Activated naive CD4-positive, alpha-beta T cell treated with anti-CD3 and anti-CD28 coated beads, Interleukin-2, amount 50 U/mL, for 24 hours (primary cell): Measurements from ENCODE around the gene TPCN1.
A peak's percentile ranks its signal among the peaks of the same experiment; 100 is the strongest.

Experiments
- H3K27ac Mint-ChIP-seq: one replicate; pipeline ENCODE4 v1.8.0; 2021; ENCODE audit warnings: mild to moderate bottlenecking, mixed read lengths
- H3K27me3 Mint-ChIP-seq: one replicate; pipeline ENCODE4 v1.8.0; 2021; ENCODE audit warnings: mixed read lengths
- H3K36me3 Mint-ChIP-seq: one replicate; pipeline ENCODE4 v1.8.0; 2021; ENCODE audit warnings: mixed read lengths
- H3K4me1 Mint-ChIP-seq: one replicate; pipeline ENCODE4 v1.8.0; 2021; ENCODE audit warnings: mixed read lengths
- H3K4me3 Mint-ChIP-seq: one replicate; pipeline ENCODE4 v1.8.0; 2021; ENCODE audit warnings: mild to moderate bottlenecking, mixed read lengths
- H3K9me3 Mint-ChIP-seq: one replicate; pipeline ENCODE4 v1.8.0; 2021; ENCODE audit warnings: mixed read lengths

Gene TPCN1

GRCh38 chr12:113251404-113252070 is 30.3 kb downstream of the TPCN1 start:
- H3K9me3 Mint-ChIP-seq: no peaks in the 10 kb centered on the region
- H3K4me1 Mint-ChIP-seq: peaks cover 5% of the 10 kb centered on the region
- no peak overlapping the region for H3K4me3 Mint-ChIP-seq
- H3K27ac Mint-ChIP-seq: no peak overlapping the region
- H3K36me3 Mint-ChIP-seq: peaks cover 30% of the 10 kb centered on the region
- no peaks in the 10 kb centered on the region for H3K27me3 Mint-ChIP-seq

- H3K9me3 Mint-ChIP-seq: no peaks in the 10 kb centered on the region
- H3K27ac Mint-ChIP-seq: no peak overlapping the region
- peaks cover 5% of the 10 kb centered on the region for H3K4me1 Mint-ChIP-seq
- peaks cover 32% of the 10 kb centered on the region for H3K36me3 Mint-ChIP-seq
- no peak overlapping the region for H3K4me3 Mint-ChIP-seq
- no peaks in the 10 kb centered on the region for H3K27me3 Mint-ChIP-seq
Measured at GRCh38 chr12:113252494-113252893, 31.2 kb downstream of the TPCN1 start.

- Mint-ChIP-seq H3K27me3 (no peaks in the 10 kb centered on the region), H3K36me3 (peaks cover 28% of the 10 kb centered on the region), H3K4me3 (no peak overlapping the region), H3K27ac (no peak overlapping the region), H3K9me3 (no peaks in the 10 kb centered on the region), H3K4me1 (peaks cover under 1% of the 10 kb centered on the region)
Measured at GRCh38 chr12:113253532-113254285, 32.4 kb downstream of the TPCN1 start.

GRCh38 chr12:113254298-113254697 is 33.0 kb downstream of the TPCN1 start:
- Mint-ChIP-seq H3K36me3 (peaks cover 27% of the 10 kb centered on the region), H3K27me3 (no peaks in the 10 kb centered on the region), H3K9me3 (no peaks in the 10 kb centered on the region), H3K4me1 (peaks cover 3% of the 10 kb centered on the region), H3K4me3 (no peak overlapping the region), H3K27ac (no peak overlapping the region)

- Mint-ChIP-seq H3K9me3 (no peaks in the 10 kb centered on the region), H3K27me3 (no peaks in the 10 kb centered on the region), H3K36me3 (peaks cover 22% of the 10 kb centered on the region), H3K4me3 (no peak overlapping the region), H3K4me1 (peaks cover 32% of the 10 kb centered on the region), H3K27ac (no peak overlapping the region)
Measured at GRCh38 chr12:113257564-113257963, 36.3 kb downstream of the TPCN1 start.

- peaks cover 49% of the 10 kb centered on the region for H3K4me1 Mint-ChIP-seq
- H3K36me3 Mint-ChIP-seq: peaks cover 6% of the 10 kb centered on the region
- H3K4me3 Mint-ChIP-seq: peak overlapping the region; percentile 11
- H3K9me3 Mint-ChIP-seq: no peaks in the 10 kb centered on the region
- no peaks in the 10 kb centered on the region for H3K27me3 Mint-ChIP-seq
- peak overlapping the region; percentile 90 for H3K27ac Mint-ChIP-seq
Measured at GRCh38 chr12:113260127-113260526, 38.9 kb downstream of the TPCN1 start.

- Mint-ChIP-seq H3K9me3 (no peaks in the 10 kb centered on the region), H3K4me3 (no peak overlapping the region), H3K27me3 (no peaks in the 10 kb centered on the region), H3K27ac (peak overlapping the region; percentile 90), H3K4me1 (peaks cover 51% of the 10 kb centered on the region), H3K36me3 (peaks cover 6% of the 10 kb centered on the region)
Measured at GRCh38 chr12:113260636-113261300, 39.5 kb downstream of the TPCN1 start.

GRCh38 chr12:113261847-113262470 is 40.7 kb downstream of the TPCN1 start:
- Mint-ChIP-seq H3K36me3 (peaks cover 8% of the 10 kb centered on the region), H3K27me3 (no peaks in the 10 kb centered on the region), H3K27ac (peak overlapping the region; percentile 84), H3K4me3 (peak overlapping the region; percentile 51), H3K9me3 (no peaks in the 10 kb centered on the region), H3K4me1 (peaks cover 51% of the 10 kb centered on the region)

GRCh38 chr12:113262710-113263109 is 41.4 kb downstream of the TPCN1 start:
- H3K27me3 Mint-ChIP-seq: no peaks in the 10 kb centered on the region
- H3K36me3 Mint-ChIP-seq: peaks cover 9% of the 10 kb centered on the region
- H3K4me3 Mint-ChIP-seq: peak overlapping the region; percentile 26
- peak overlapping the region; percentile 35 for H3K27ac Mint-ChIP-seq
- no peaks in the 10 kb centered on the region for H3K9me3 Mint-ChIP-seq
- peaks cover 51% of the 10 kb centered on the region for H3K4me1 Mint-ChIP-seq

- H3K27me3 Mint-ChIP-seq: no peaks in the 10 kb centered on the region
- no peaks in the 10 kb centered on the region for H3K9me3 Mint-ChIP-seq
- peaks cover 11% of the 10 kb centered on the region for H3K36me3 Mint-ChIP-seq
- no peak overlapping the region for H3K4me3 Mint-ChIP-seq
- peaks cover 51% of the 10 kb centered on the region for H3K4me1 Mint-ChIP-seq
- peak overlapping the region; percentile 70 for H3K27ac Mint-ChIP-seq
Measured at GRCh38 chr12:113263431-113263963, 42.2 kb downstream of the TPCN1 start.

GRCh38 chr12:113266106-113266895 is 45.0 kb downstream of the TPCN1 start:
- no peaks in the 10 kb centered on the region for H3K9me3 Mint-ChIP-seq
- no peaks in the 10 kb centered on the region for H3K27me3 Mint-ChIP-seq
- H3K4me3 Mint-ChIP-seq: no peak overlapping the region
- H3K36me3 Mint-ChIP-seq: peaks cover 7% of the 10 kb centered on the region
- peaks cover 30% of the 10 kb centered on the region for H3K4me1 Mint-ChIP-seq
- peak overlapping the region; percentile 81 for H3K27ac Mint-ChIP-seq

- Mint-ChIP-seq H3K4me1 (peaks cover 18% of the 10 kb centered on the region), H3K9me3 (no peaks in the 10 kb centered on the region), H3K27ac (no peak overlapping the region), H3K36me3 (peaks cover 9% of the 10 kb centered on the region), H3K4me3 (no peak overlapping the region), H3K27me3 (no peaks in the 10 kb centered on the region)
Measured at GRCh38 chr12:113267621-113268020, 46.4 kb downstream of the TPCN1 start.

- H3K9me3 Mint-ChIP-seq: no peaks in the 10 kb centered on the region
- no peak overlapping the region for H3K27ac Mint-ChIP-seq
- H3K4me1 Mint-ChIP-seq: peaks cover 14% of the 10 kb centered on the region
- peaks cover 9% of the 10 kb centered on the region for H3K36me3 Mint-ChIP-seq
- H3K27me3 Mint-ChIP-seq: no peaks in the 10 kb centered on the region
- H3K4me3 Mint-ChIP-seq: no peak overlapping the region
Measured at GRCh38 chr12:113268136-113268535, 46.9 kb downstream of the TPCN1 start.

GRCh38 chr12:113268621-113269020 is 47.4 kb downstream of the TPCN1 start:
- Mint-ChIP-seq H3K27me3 (no peaks in the 10 kb centered on the region), H3K4me1 (peaks cover 12% of the 10 kb centered on the region), H3K36me3 (peaks cover 9% of the 10 kb centered on the region), H3K27ac (no peak overlapping the region), H3K9me3 (no peaks in the 10 kb centered on the region), H3K4me3 (no peak overlapping the region)
